Measurements from ENCODE around the gene ZFC3H1.

ZFC3H1 gene

DNA sequence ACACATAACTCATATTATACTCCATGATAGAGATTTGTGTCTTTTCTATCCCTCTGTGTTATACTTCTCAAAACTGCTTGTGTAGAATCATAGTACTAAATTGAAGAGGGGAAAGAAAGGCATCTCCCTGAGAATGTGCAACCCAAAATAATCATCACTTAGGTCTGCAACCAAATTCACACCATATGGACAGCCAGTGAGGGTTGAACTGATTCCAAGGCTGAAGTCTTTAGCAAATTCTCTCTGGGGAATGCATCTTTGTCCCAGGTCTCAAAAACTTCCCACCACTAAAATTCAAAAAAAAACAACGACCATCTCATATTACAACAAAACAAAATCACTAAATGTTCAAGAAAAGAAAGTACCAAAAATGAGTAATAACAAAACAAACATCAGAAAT, 11.0 kb downstream of the ZFC3H1 start:
- peaks cover 0 to 4% (median 0%) of the 10 kb centered on the region in 3 donors for H3K9me3 ChIP-seq
- no peak overlapping the region for H3K27ac ChIP-seq
- TF ChIP-seq CTCF (IDR thresholded peaks at IDR 0.05), result no peak
- no peak for DNase-seq
- H3K36me3 ChIP-seq, result peaks cover 19 to 40% (median 29%) of the 10 kb centered on the region in 3 donors
- intact Hi-C loops (cut with DNase I; ENCODE audit: low total_unique reads), result no loop called here
- no peak overlapping the region for H3K4me3 ChIP-seq
- peaks cover 0 to 50% (median 5%) of the 10 kb centered on the region in 4 donors for H3K4me1 ChIP-seq
- H3K27me3 ChIP-seq, result no peaks in the 10 kb centered on the region

GRCh38 chr12:71649401-71649800, 14.2 kb downstream of the ZFC3H1 start:
- no peak for DNase-seq
- H3K36me3 ChIP-seq, result peaks cover 36 to 37% (median 37%) of the 10 kb centered on the region in 3 donors
- H3K27me3 ChIP-seq, result no peaks in the 10 kb centered on the region
- intact Hi-C loops (cut with DNase I; ENCODE audit: low total_unique reads), result no loop called here
- peaks cover 0 to 4% (median 0%) of the 10 kb centered on the region in 3 donors for H3K9me3 ChIP-seq
- no peak for TF ChIP-seq CTCF (IDR thresholded peaks at IDR 0.05)
- peaks cover 0 to 28% (median 5%) of the 10 kb centered on the region in 4 donors for H3K4me1 ChIP-seq
- H3K4me3 ChIP-seq, result no peak overlapping the region
- no peak overlapping the region for H3K27ac ChIP-seq

DNA sequence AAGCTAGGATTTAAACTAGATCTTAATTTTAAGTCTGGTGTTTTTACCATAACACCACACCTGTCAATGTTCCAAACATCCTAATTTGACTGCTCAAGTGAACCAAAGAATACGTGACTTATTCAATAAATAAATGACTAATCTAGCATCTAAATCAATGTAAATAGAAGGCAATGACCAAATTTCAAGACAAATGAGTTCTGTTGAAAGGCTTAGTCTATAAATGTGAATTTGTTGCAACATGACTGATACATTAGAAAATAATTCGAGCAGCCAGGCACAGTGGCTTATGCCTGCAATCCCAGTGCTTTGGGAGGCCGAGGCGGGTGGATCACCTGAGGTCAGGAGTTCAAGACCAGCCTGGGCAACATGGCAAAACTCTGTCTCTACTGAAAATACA, 15.1 kb downstream of the ZFC3H1 start:
- Histone ChIP-seq H3K27me3 (no peaks in the 10 kb centered on the region), H3K9me3 (peaks cover 0 to 4% (median 0%) of the 10 kb centered on the region in 3 donors), H3K36me3 (peaks cover 37 to 38% (median 38%) of the 10 kb centered on the region in 3 donors), H3K4me3 (no peak overlapping the region), H3K4me1 (peaks cover 0 to 20% (median 5%) of the 10 kb centered on the region in 4 donors), H3K27ac (no peak overlapping the region)
- intact Hi-C loops (cut with DNase I; ENCODE audit: low total_unique reads), result no loop called here
- TF ChIP-seq CTCF (IDR thresholded peaks at IDR 0.05), result no peak
- DNase-seq, result no peak

GRCh38 chr12:71646512-71646911, 17.1 kb downstream of the ZFC3H1 start:
- no peak for DNase-seq
- no peaks in the 10 kb centered on the region for H3K27me3 ChIP-seq
- H3K9me3 ChIP-seq, result no peaks in the 10 kb centered on the region
- H3K36me3 ChIP-seq, result peaks cover 43 to 57% (median 45%) of the 10 kb centered on the region in 3 donors
- intact Hi-C loops (cut with DNase I; ENCODE audit: low total_unique reads), result no loop called here
- no peak for TF ChIP-seq CTCF (IDR thresholded peaks at IDR 0.05)
- no peak overlapping the region for H3K4me3 ChIP-seq
- H3K4me1 ChIP-seq, result peaks cover 0 to 17% (median 3%) of the 10 kb centered on the region in 4 donors
- H3K27ac ChIP-seq, result no peak overlapping the region

DNA sequence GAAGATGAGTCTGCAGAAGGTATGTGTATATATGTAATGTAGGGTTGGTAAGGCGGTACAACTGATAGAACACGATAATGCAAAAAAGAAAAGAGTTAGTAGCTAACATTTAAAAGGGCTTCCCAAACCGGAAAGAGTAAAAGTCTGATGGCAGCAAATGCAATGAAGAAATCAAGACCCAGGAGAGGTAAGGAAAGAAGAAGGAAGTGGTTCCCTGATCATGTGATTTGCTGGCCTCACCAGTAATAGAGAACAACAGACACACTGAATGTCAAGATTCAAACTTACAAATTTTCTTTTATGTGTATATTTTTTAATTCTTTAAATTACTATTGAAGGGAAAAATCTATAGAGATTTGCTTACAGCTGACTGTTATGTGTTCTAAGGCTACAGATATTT, 18.4 kb downstream of the ZFC3H1 start:
- intact Hi-C loops (cut with DNase I; ENCODE audit: low total_unique reads), result no loop called here
- Histone ChIP-seq H3K27me3 (no peaks in the 10 kb centered on the region), H3K36me3 (peaks cover 54 to 67% (median 56%) of the 10 kb centered on the region in 3 donors), H3K4me3 (no peak overlapping the region), H3K27ac (no peak overlapping the region), H3K9me3 (no peaks in the 10 kb centered on the region), H3K4me1 (peaks cover 0 to 5% (median 2%) of the 10 kb centered on the region in 4 donors)
- TF ChIP-seq CTCF (IDR thresholded peaks at IDR 0.05), result no peak
- DNase-seq, result no peak

GRCh38 chr12:71642264-71642663, 21.4 kb downstream of the ZFC3H1 start:
- no peak overlapping the region for H3K27ac ChIP-seq
- peaks cover 60 to 71% (median 67%) of the 10 kb centered on the region in 3 donors for H3K36me3 ChIP-seq
- no peak overlapping the region for H3K4me3 ChIP-seq
- H3K27me3 ChIP-seq, result no peaks in the 10 kb centered on the region
- DNase-seq, result no peak
- intact Hi-C loops (cut with DNase I; ENCODE audit: low total_unique reads), result no loop called here
- H3K4me1 ChIP-seq, result peaks cover 0 to 14% (median 0%) of the 10 kb centered on the region in 4 donors
- no peak for TF ChIP-seq CTCF (IDR thresholded peaks at IDR 0.05)
- H3K9me3 ChIP-seq, result no peaks in the 10 kb centered on the region

Measured in tibial artery (tissue), 4 donors.